ENCODE data around the gene DEDD. TPM values are rescaled to one million over a fixed set of nuclear protein-coding genes. Genes with fewer than 3 reads are reported as not detected.

The DEDD gene, protein sequence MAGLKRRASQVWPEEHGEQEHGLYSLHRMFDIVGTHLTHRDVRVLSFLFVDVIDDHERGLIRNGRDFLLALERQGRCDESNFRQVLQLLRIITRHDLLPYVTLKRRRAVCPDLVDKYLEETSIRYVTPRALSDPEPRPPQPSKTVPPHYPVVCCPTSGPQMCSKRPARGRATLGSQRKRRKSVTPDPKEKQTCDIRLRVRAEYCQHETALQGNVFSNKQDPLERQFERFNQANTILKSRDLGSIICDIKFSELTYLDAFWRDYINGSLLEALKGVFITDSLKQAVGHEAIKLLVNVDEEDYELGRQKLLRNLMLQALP
- total RNA-seq (28.1 and 36.5 TPM in 2 replicates), polyA plus RNA-seq (30.8 and 35.5 TPM in 2 replicates)

- Histone ChIP-seq H3K4me3 (peak within 1 kb of the TSS; percentile 60), H3K27ac (peak within 1 kb of the TSS; percentile 97), H3K9me3 (ENCODE audit: low read depth) (no peaks in the 10 kb centered on the region), H3K27me3 (no peaks in the 10 kb centered on the region), H3K36me3 (no peaks in the 10 kb centered on the region), H3K4me1 (ENCODE audit: low read depth) (peaks cover 30% of the 10 kb centered on the region)
- no peak for TF ChIP-seq CTCF (IDR thresholded peaks at IDR 0.05; ENCODE audit: low read depth, low read length)
- DNase-seq (ENCODE audit: low read depth in 1 of 2, low spot score in 1 of 2): peak; percentile 96 to 98
Measured at GRCh38 chr1:161132410-161133219, at the start of gene DEDD. DEDD (minus strand) TSS chr1:161132667; CDS start chr1:161124462, 8,205 bp downstream.

DNA sequence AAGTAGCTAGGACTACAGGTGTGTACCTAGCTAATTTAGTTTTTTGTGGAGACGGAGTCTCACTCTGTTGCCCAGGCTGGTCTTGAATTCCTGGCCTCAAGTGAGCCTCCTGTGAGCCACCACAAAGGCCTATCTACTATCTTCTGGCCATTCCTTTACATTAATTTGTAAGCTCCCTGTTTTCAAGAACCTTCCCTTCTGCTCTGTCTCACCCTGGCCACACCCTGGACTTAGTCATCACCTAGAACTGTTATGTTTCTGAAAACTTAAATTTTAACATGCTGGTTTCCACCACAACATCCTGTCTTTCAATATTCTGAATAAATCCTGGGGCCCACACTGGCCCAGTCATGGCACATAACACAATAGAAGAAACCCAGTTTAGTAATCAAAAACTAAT is 49.7 kb upstream of the DEDD start:
- Histone ChIP-seq H3K36me3 (no peaks in the 10 kb centered on the region), H3K9me3 (ENCODE audit: low read depth) (no peaks in the 10 kb centered on the region), H3K27me3 (no peaks in the 10 kb centered on the region), H3K4me1 (ENCODE audit: low read depth) (no peaks in the 10 kb centered on the region), H3K27ac (no peak overlapping the region), H3K4me3 (no peak overlapping the region)
- no peak for DNase-seq (ENCODE audit: low read depth in 1 of 2, low spot score in 1 of 2)
- no peak for TF ChIP-seq CTCF (IDR thresholded peaks at IDR 0.05; ENCODE audit: low read depth, low read length)

- peak; percentile 32 for TF ChIP-seq CTCF (IDR thresholded peaks at IDR 0.05; ENCODE audit: low read depth, low read length)
- H3K27ac ChIP-seq: no peak overlapping the region
- no peak for DNase-seq (ENCODE audit: low read depth in 1 of 2, low spot score in 1 of 2)
- no peaks in the 10 kb centered on the region for H3K36me3 ChIP-seq
- no peaks in the 10 kb centered on the region for H3K9me3 ChIP-seq (ENCODE audit: low read depth)
- no peak overlapping the region for H3K4me3 ChIP-seq
- H3K4me1 ChIP-seq (ENCODE audit: low read depth): no peaks in the 10 kb centered on the region
- no peaks in the 10 kb centered on the region for H3K27me3 ChIP-seq
Measured at GRCh38 chr1:161180639-161181038, 48.2 kb upstream of the DEDD start.

DNA sequence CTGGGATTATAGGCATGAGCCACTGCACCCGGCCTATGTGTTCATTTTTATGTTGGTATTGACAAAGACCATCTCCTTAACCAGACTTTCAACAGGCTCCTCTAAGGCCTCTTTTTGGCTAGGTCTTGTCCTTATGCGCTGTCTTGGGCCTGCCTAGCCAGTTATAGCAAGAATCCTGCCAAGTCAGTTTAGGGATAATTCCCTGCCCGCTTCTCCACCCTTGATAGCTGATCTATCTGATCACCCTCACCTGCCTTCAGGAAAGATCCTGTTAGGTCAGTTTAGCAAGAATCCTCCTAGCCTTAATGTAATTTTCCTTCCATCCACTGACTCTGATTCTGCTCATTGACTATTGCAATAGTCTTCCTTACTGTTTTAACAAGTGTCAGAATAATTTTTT is 47.2 kb upstream of the DEDD start:
- TF ChIP-seq CTCF (IDR thresholded peaks at IDR 0.05; ENCODE audit: low read depth, low read length): no peak
- no peaks in the 10 kb centered on the region for H3K9me3 ChIP-seq (ENCODE audit: low read depth)
- no peak overlapping the region for H3K27ac ChIP-seq
- H3K27me3 ChIP-seq: no peaks in the 10 kb centered on the region
- no peak for DNase-seq (ENCODE audit: low read depth in 1 of 2, low spot score in 1 of 2)
- no peaks in the 10 kb centered on the region for H3K4me1 ChIP-seq (ENCODE audit: low read depth)
- H3K36me3 ChIP-seq: peaks cover 7% of the 10 kb centered on the region
- H3K4me3 ChIP-seq: no peak overlapping the region

DNA sequence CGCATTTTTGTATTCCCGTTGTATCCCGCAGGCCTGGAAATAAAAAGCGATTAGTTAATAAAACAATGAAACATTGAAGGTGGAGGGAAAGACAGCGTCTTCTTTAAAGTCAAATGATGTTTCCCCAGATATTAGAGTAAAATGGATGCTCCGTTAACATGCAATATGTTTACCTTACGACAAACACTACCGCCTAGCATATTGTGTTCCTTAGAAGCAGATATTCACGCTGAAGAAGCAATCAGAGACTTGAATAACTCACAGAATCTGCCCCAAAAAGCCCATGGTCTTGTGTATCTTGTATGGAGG is 45.4 kb upstream of the DEDD start:
- no peak for DNase-seq (ENCODE audit: low read depth in 1 of 2, low spot score in 1 of 2)
- Histone ChIP-seq H3K27ac (peak overlapping the region; percentile 44), H3K9me3 (ENCODE audit: low read depth) (no peaks in the 10 kb centered on the region), H3K4me1 (ENCODE audit: low read depth) (no peaks in the 10 kb centered on the region), H3K4me3 (no peak overlapping the region), H3K36me3 (peaks cover 20% of the 10 kb centered on the region), H3K27me3 (no peaks in the 10 kb centered on the region)
- TF ChIP-seq CTCF (IDR thresholded peaks at IDR 0.05; ENCODE audit: low read depth, low read length): no peak

All from cardiac muscle cell (in vitro differentiated cells and primary cell).